A673 (cell line): ENCODE measurements around the gene RASA3. TPM values are rescaled to one million over a fixed set of nuclear protein-coding genes. Genes with fewer than 3 reads are reported as not detected.

Experiments used
- BruUV-seq: library from RNA; stranded (reverse); fragments of 400-500 nt; replicated peaks from 2 replicates; lab custom pipeline; 2021; lab: Mats Ljungman, UMichigan
- CTCF ChIA-PET: fragments of 300-600 bp; sonication (Branson Sonifier 250); formaldehyde crosslinking; loops from one replicate; lab custom pipeline; 2022; ENCODE audit warnings: antibody characterized with exemption; lab: Charles Lee
- POLR2A ChIA-PET: fragments of 300-600 bp; sonication (Branson Sonifier 250); formaldehyde crosslinking; loops from one replicate; lab custom pipeline; 2022; ENCODE audit warnings: antibody characterized with exemption; ENCODE audit not compliant: low non-redundant PET; lab: Charles Lee
- DNase-seq: peaks from one replicate; pipeline ENCODE4 v3.0.0-alpha.2; 2015; ENCODE audit warnings: low spot score
- H3K27ac ChIP-seq: fragments of 200-600 bp; sonication (generic); 2 replicates; pipeline ENCODE4 v1.5.1; 2016; ENCODE audit warnings: mixed run types, low read depth, mild to moderate bottlenecking, mixed read lengths, antibody characterized with exemption, low read length; ENCODE audit not compliant: poor library complexity, severe bottlenecking
- H3K27me3 ChIP-seq: fragments of 200-600 bp; sonication (generic); replicated peaks from 2 replicates; pipeline ENCODE4 v1.6.1; 2017; ENCODE audit warnings: mixed run types, low read depth, mild to moderate bottlenecking, mixed read lengths, antibody characterized with exemption, low read length; ENCODE audit not compliant: insufficient read depth, poor library complexity
- H3K36me3 ChIP-seq: fragments of 200-600 bp; sonication (generic); 2 replicates; pipeline ENCODE4 v1.6.1; 2016; ENCODE audit warnings: mixed run types, mild to moderate bottlenecking, mixed read lengths, antibody characterized with exemption, low read length; ENCODE audit not compliant: insufficient read depth, poor library complexity, severe bottlenecking
- H3K4me1 ChIP-seq: fragments of 200-600 bp; sonication (generic); 2 replicates; pipeline ENCODE4 v1.6.1; 2017; ENCODE audit warnings: mixed run types, mild to moderate bottlenecking, mixed read lengths, antibody characterized with exemption, low read length; ENCODE audit not compliant: insufficient read depth, poor library complexity, severe bottlenecking
- H3K4me3 ChIP-seq: fragments of 200-600 bp; sonication (generic); 2 replicates; pipeline ENCODE4 v1.5.1; 2016; ENCODE audit warnings: low read depth, mixed run types, mild to moderate bottlenecking, mixed read lengths, low read length; ENCODE audit not compliant: poor library complexity, severe bottlenecking
- H3K9me3 ChIP-seq: fragments of 200-600 bp; sonication (generic); 2 replicates; pipeline ENCODE4 v1.6.1; 2016; ENCODE audit warnings: mixed run types, low read depth, mild to moderate bottlenecking, mixed read lengths, antibody characterized with exemption, low read length; ENCODE audit not compliant: poor library complexity, severe bottlenecking
- EZH2 ChIP-seq: fragments of 200-600 bp; sonication (generic); IDR thresholded peaks from 2 replicates; pipeline ENCODE4 v1.6.1; 2017; ENCODE audit warnings: borderline replicate concordance, low read depth, mild to moderate bottlenecking, mixed read lengths, antibody characterized with exemption, low read length; ENCODE audit not compliant: poor library complexity, severe bottlenecking
- intact Hi-C: fragments of 100-400 bp; cut with micrococcal nuclease; formaldehyde crosslinking; loops from one replicate; pipeline ENCODE4 v1.10.0; 2022; ENCODE audit not compliant: unreplicated experiment
- total RNA-seq: library from RNA; stranded (reverse); gene quantifications from 2 replicates; pipeline ENCODE4 v1.2.3, GENCODE V29; 2021
- TF ChIP-seq, protein P1 (sequence below): fragments of 300-800, 200-600 bp; sonication (generic); conservative IDR thresholded peaks from 2 replicates; pipeline ENCODE4 v1.5.1; 2017; ENCODE audit warnings: low read depth, mild to moderate bottlenecking, antibody characterized with exemption, low read length, moderate library complexity, mixed read lengths

The RASA3 gene
- total RNA-seq, 1 experiment from 2014 or later, result 22.1 TPM

DNA sequence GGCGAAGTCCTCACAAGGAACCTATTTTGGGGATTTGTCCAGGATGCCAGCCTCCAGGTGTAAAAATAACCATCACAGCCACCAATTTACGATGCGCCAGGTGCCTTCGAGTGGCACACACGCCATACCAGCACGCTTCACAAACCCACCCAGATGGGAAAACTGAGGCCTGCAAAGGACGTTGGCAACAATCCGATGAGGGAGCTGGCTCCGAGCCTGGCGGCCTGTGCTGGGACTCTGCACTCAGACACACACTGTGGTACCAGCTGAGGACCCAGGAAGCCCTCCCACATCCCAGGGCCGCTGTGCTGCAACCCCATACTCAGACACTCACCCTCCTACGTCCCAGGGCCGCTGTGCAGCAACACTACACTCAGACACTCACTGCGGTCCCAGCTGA lies 93.5 kb downstream of the RASA3 start:
- no peak overlapping the region for H3K27ac ChIP-seq
- ChIA-PET CTCF (no interaction called here), POLR2A (no interaction called here)
- TF ChIP-seq, protein P1, sequence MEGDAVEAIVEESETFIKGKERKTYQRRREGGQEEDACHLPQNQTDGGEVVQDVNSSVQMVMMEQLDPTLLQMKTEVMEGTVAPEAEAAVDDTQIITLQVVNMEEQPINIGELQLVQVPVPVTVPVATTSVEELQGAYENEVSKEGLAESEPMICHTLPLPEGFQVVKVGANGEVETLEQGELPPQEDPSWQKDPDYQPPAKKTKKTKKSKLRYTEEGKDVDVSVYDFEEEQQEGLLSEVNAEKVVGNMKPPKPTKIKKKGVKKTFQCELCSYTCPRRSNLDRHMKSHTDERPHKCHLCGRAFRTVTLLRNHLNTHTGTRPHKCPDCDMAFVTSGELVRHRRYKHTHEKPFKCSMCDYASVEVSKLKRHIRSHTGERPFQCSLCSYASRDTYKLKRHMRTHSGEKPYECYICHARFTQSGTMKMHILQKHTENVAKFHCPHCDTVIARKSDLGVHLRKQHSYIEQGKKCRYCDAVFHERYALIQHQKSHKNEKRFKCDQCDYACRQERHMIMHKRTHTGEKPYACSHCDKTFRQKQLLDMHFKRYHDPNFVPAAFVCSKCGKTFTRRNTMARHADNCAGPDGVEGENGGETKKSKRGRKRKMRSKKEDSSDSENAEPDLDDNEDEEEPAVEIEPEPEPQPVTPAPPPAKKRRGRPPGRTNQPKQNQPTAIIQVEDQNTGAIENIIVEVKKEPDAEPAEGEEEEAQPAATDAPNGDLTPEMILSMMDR, result no peak
- TF ChIP-seq EZH2, result no peak
- intact Hi-C loops, result no loop called here
- DNase-seq, result no peak
- H3K9me3 ChIP-seq, result no peaks in the 10 kb centered on the region
- H3K36me3 ChIP-seq, result no peaks in the 10 kb centered on the region
- no peaks in the 10 kb centered on the region for H3K27me3 ChIP-seq
- no TSS peak for BruUV-seq
- peaks cover 11% of the 10 kb centered on the region for H3K4me1 ChIP-seq
- no peak overlapping the region for H3K4me3 ChIP-seq

DNA sequence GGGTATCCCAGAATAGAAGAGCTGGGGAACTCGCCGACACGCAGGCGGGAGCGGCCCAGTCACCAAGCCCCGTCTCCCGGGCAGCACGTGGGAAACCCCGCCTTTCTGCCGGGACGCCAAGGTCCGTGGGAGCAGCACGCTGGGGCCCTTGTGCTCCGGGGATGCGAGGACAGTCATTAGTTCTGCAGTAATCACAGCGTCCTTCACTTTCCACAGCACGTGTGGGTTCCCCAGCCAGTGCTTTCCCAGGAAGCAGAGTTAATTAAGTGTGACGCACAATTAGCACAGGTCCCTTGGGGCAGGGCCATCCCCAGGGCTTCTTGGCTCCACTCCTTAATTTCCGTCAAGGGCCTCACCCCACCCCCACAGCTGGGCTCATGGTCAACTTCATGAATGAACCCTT lies 94.2 kb downstream of the RASA3 start:
- Histone ChIP-seq H3K4me3 (no peak overlapping the region), H3K4me1 (peaks cover 11% of the 10 kb centered on the region), H3K27ac (no peak overlapping the region), H3K27me3 (no peaks in the 10 kb centered on the region), H3K36me3 (no peaks in the 10 kb centered on the region), H3K9me3 (no peaks in the 10 kb centered on the region)
- peak; percentile 53 for DNase-seq
- ChIA-PET POLR2A (no interaction called here), CTCF (no interaction called here)
- no peak for TF ChIP-seq EZH2
- TF ChIP-seq, protein P1, result no peak
- intact Hi-C loops, result no loop called here
- no TSS peak for BruUV-seq

DNA sequence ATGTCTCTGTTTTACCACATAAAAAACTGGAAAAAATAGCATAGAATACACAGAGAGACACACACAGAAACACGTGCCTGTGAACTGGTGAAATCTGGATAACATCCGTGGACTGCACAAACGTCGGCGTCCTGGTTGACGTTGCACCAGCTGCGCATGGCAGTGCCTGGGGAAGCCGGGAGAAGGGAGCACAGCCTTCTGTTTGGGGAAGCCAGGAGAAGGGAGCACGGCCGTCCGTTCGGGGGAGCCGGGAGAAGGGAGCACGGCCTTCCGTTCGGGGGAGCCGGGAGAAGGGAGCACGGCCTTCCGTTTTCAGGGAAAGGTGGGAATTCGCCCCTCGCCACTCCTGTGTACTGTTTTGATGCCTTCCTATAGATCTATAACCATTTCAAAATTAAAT lies 94.7 kb downstream of the RASA3 start:
- no TSS peak for BruUV-seq
- no peak for TF ChIP-seq EZH2
- TF ChIP-seq, protein P1, result no peak
- Histone ChIP-seq H3K4me1 (peaks cover 11% of the 10 kb centered on the region), H3K36me3 (no peaks in the 10 kb centered on the region), H3K4me3 (no peak overlapping the region), H3K27me3 (no peaks in the 10 kb centered on the region), H3K27ac (no peak overlapping the region), H3K9me3 (no peaks in the 10 kb centered on the region)
- intact Hi-C loops, result no loop called here
- CTCF ChIA-PET, result no interaction called here
- no peak for DNase-seq
- POLR2A ChIA-PET, result no interaction called here
